ENCODE data around the gene LGALS3BP.

GRCh38 chr17:78996781-78997201 lies 17.1 kb upstream of the LGALS3BP start:
- TF ChIP-seq POLR2A (IDR thresholded peaks at IDR 0.05; ENCODE audit: low read depth, low read length) (no peak), TAF1 (IDR thresholded peaks at IDR 0.05; ENCODE audit: borderline replicate concordance, low read depth, low read length) (no peak), POLR2AphosphoS5 (IDR thresholded peaks at IDR 0.05; ENCODE audit: low read depth, low read length) (no peak)
